IMR-90 (cell line): ENCODE results near the gene S100A12. TPM values are rescaled to one million over a fixed set of nuclear protein-coding genes. Genes with fewer than 3 reads are reported as not detected.

Experiments
- ATAC-seq: fragments of 200-7000 bp; cut with Tn5 transposase; 2 replicates; pipeline ENCODE4 v1.9.1; 2020; ENCODE audit warnings: low read depth, mild to moderate bottlenecking, moderate library complexity
- BruUV-seq: library from RNA; stranded (reverse); fragments of 400-500 nt; replicated peaks from 2 replicates; lab custom pipeline; 2021; lab: Mats Ljungman, UMichigan
- CTCF ChIA-PET: fragments of 300-600 bp; formaldehyde crosslinking; extraction: SDS; loops from one replicate; lab custom pipeline; 2021; ENCODE audit warnings: antibody characterized with exemption; lab: Yijun Ruan, JAX
- POLR2A ChIA-PET: fragments of 300-600 bp; sonication (Branson Sonifier 250); formaldehyde crosslinking; loops from one replicate; lab custom pipeline; 2022; ENCODE audit warnings: antibody characterized with exemption; ENCODE audit not compliant: unreplicated experiment; lab: Charles Lee
- DNase-seq: peaks from one replicate; pipeline ENCODE4 v3.0.0; 2013
- H2AFZ ChIP-seq: replicated peaks from 2 replicates; pipeline ENCODE3; 2013; ENCODE audit warnings: low read length, mild to moderate bottlenecking; ENCODE audit not compliant: poor library complexity
- H2AK5ac ChIP-seq: 2 replicates; pipeline ENCODE4 v1.6.1; 2013; ENCODE audit warnings: low read depth, low read length, inconsistent platforms
- H2AK9ac ChIP-seq: replicated peaks from 2 replicates; pipeline ENCODE3; 2013; ENCODE audit warnings: mild to moderate bottlenecking, low read depth, low read length, moderate library complexity; ENCODE audit not compliant: poor library complexity
- H2BK120ac ChIP-seq: 2 replicates; pipeline ENCODE4 v1.6.1; 2013; ENCODE audit warnings: low read depth, low read length, inconsistent platforms
- H2BK15ac ChIP-seq: 3 replicates; pipeline ENCODE4 v1.6.1; 2013; ENCODE audit warnings: low read depth, low read length, inconsistent platforms
- H2BK20ac ChIP-seq: 2 replicates; pipeline ENCODE4 v1.6.1; 2013; ENCODE audit warnings: low read depth, mild to moderate bottlenecking, inconsistent platforms, low read length, moderate library complexity
- H2BK5ac ChIP-seq: 2 replicates; pipeline ENCODE4 v1.6.1; 2013; ENCODE audit warnings: mild to moderate bottlenecking, low read depth, low read length, inconsistent platforms; ENCODE audit not compliant: poor library complexity, severe bottlenecking
- H3K14ac ChIP-seq: replicated peaks from 2 replicates; pipeline ENCODE4 v1.6.1; 2013; ENCODE audit warnings: low read depth, low read length, inconsistent platforms
- H3K18ac ChIP-seq: 2 replicates; pipeline ENCODE4 v1.6.1; 2013; ENCODE audit warnings: low read depth, low read length, control low read depth
- H3K23ac ChIP-seq: 2 replicates; pipeline ENCODE4 v1.6.1; 2013; ENCODE audit warnings: low read depth, low read length, inconsistent platforms
- H3K27ac ChIP-seq: 2 replicates; pipeline ENCODE4 v1.5.1; 2013; ENCODE audit warnings: mild to moderate bottlenecking, control low read depth, low read length; ENCODE audit not compliant: insufficient read depth
- H3K27me3 ChIP-seq: 2 replicates; pipeline ENCODE4 v1.6.1; 2013; ENCODE audit warnings: low read length; ENCODE audit not compliant: control insufficient read depth, insufficient read depth
- H3K36me3 ChIP-seq: 2 replicates; pipeline ENCODE4 v1.6.1; 2013; ENCODE audit warnings: low read length, mixed read lengths; ENCODE audit not compliant: control insufficient read depth, insufficient read depth
- H3K4ac ChIP-seq: 2 replicates; pipeline ENCODE4 v1.6.1; 2013; ENCODE audit warnings: low read depth, low read length, inconsistent platforms
- H3K4me1 ChIP-seq: 2 replicates; pipeline ENCODE4 v1.6.1; 2013; ENCODE audit warnings: low read length, mixed read lengths; ENCODE audit not compliant: control insufficient read depth, insufficient read depth
- H3K4me2 ChIP-seq: 2 replicates; pipeline ENCODE4 v1.6.1; 2013; ENCODE audit warnings: low read depth, mild to moderate bottlenecking, control low read depth, low read length, moderate library complexity
- H3K4me3 ChIP-seq: 2 replicates; pipeline ENCODE4 v1.5.1; 2013; ENCODE audit warnings: low read depth, mild to moderate bottlenecking, control low read depth, low read length, moderate library complexity; ENCODE audit not compliant: insufficient read depth
- H3K56ac ChIP-seq: 2 replicates; pipeline ENCODE4 v1.6.1; 2013; ENCODE audit warnings: low read length, inconsistent platforms; ENCODE audit not compliant: insufficient read depth; ENCODE audit errors: extremely low read depth
- H3K79me1 ChIP-seq, 2 experiments: 2 replicates each; pipeline ENCODE4 v1.6.1; 2013; ENCODE audit warnings: low read length in 2 of 2, inconsistent platforms in 1 of 2, low read depth in 1 of 2
- H3K9ac ChIP-seq: 2 replicates; pipeline ENCODE4 v1.6.1; 2013; ENCODE audit warnings: low read depth, low read length, control low read depth
- H3K9me1 ChIP-seq: 2 replicates; pipeline ENCODE4 v1.6.1; 2013; ENCODE audit warnings: low read length, inconsistent platforms; ENCODE audit not compliant: insufficient read depth
- H3K9me3 ChIP-seq: 2 replicates; pipeline ENCODE4 v1.6.1; 2013; ENCODE audit warnings: low read length; ENCODE audit not compliant: control insufficient read depth, insufficient read depth
- H4K20me1 ChIP-seq: 2 replicates; pipeline ENCODE4 v1.6.1; 2013; ENCODE audit warnings: low read length, inconsistent platforms; ENCODE audit not compliant: insufficient read depth
- H4K5ac ChIP-seq: 2 replicates; pipeline ENCODE4 v1.6.1; 2013; ENCODE audit warnings: mild to moderate bottlenecking, low read depth, low read length, control low read depth
- H4K8ac ChIP-seq, 2 experiments: 2 replicates each; pipeline ENCODE4 v1.6.1; 2013; ENCODE audit warnings: low read depth in 2 of 2, low read length in 2 of 2, control low read depth in 1 of 2, inconsistent platforms in 1 of 2
- H4K91ac ChIP-seq: 2 replicates; pipeline ENCODE4 v1.6.1; 2013; ENCODE audit warnings: low read depth, low read length, inconsistent platforms; ENCODE audit not compliant: insufficient read depth
- CEBPB ChIP-seq: IDR thresholded peaks from 2 replicates; pipeline ENCODE4 v1.6.1; 2012; ENCODE audit warnings: low read depth, low read length, improper control_type of control experiment
- CHD1 ChIP-seq: IDR thresholded peaks from 2 replicates; pipeline ENCODE4 v1.6.1; 2012; ENCODE audit warnings: low read depth, low read length, improper control_type of control experiment
- ELK1 ChIP-seq: fragments of 150-350 bp; IDR thresholded peaks from 2 replicates; pipeline ENCODE4 v1.6.1; 2016; ENCODE audit warnings: low read depth, mild to moderate bottlenecking, low read length, moderate library complexity, borderline replicate concordance
- FOS ChIP-seq: fragments of 150-350 bp; IDR thresholded peaks from 2 replicates; pipeline ENCODE4 v1.6.1; 2016; ENCODE audit warnings: low read depth, low read length
- MAFK ChIP-seq: IDR thresholded peaks from 2 replicates; pipeline ENCODE4 v1.6.1; 2012; ENCODE audit warnings: low read depth, low read length, improper control_type of control experiment
- MAZ ChIP-seq: IDR thresholded peaks from 2 replicates; pipeline ENCODE4 v1.6.1; 2012; ENCODE audit warnings: low read depth, mild to moderate bottlenecking, low read length, improper control_type of control experiment, moderate library complexity, borderline replicate concordance
- MXI1 ChIP-seq: IDR thresholded peaks from 2 replicates; pipeline ENCODE4 v1.6.1; 2012; ENCODE audit warnings: low read depth, mild to moderate bottlenecking, low read length, moderate library complexity, borderline replicate concordance
- NFE2L2 ChIP-seq: fragments of 150-350 bp; IDR thresholded peaks from 2 replicates; pipeline ENCODE4 v1.6.1; 2016; ENCODE audit warnings: low read depth, mild to moderate bottlenecking, low read length
- POLR2A ChIP-seq: IDR thresholded peaks from 2 replicates; pipeline ENCODE4 v1.6.1; 2012; ENCODE audit warnings: mild to moderate bottlenecking, low read depth, low read length
- RAD21 ChIP-seq: IDR thresholded peaks from 2 replicates; pipeline ENCODE4 v1.6.1; 2012; ENCODE audit warnings: low read length, improper control_type of control experiment
- RCOR1 ChIP-seq: IDR thresholded peaks from 2 replicates; pipeline ENCODE4 v1.6.1; 2012; ENCODE audit warnings: mild to moderate bottlenecking, low read length, improper control_type of control experiment; ENCODE audit not compliant: insufficient replicate concordance
- SMC3 ChIP-seq: fragments of 150-350 bp; IDR thresholded peaks from 2 replicates; pipeline ENCODE4 v1.6.1; 2016; ENCODE audit warnings: low read depth, mild to moderate bottlenecking, antibody characterized with exemption, low read length, moderate library complexity
- USF2 ChIP-seq: fragments of 150-350 bp; IDR thresholded peaks from 2 replicates; pipeline ENCODE4 v1.6.1; 2017; ENCODE audit warnings: mild to moderate bottlenecking, antibody characterized with exemption, low read length, low read depth
- WGBS, 2 experiments: methylation state at CpG; one replicate each; pipeline versions ENCODE4 v1.1.5 to v1.1.7; 2013; ENCODE audit warnings: missing lambda C conversion rate in 2 of 2; ENCODE audit not compliant: insufficient read length in 1 of 2; ENCODE audit errors: extremely low coverage in 2 of 2; 5-methylcytosine and 5-hydroxymethylcytosine counted together
- dilution Hi-C: fragments of 300-500 bp; cut with HindIII; formaldehyde crosslinking; loops from one replicate; pipeline ENCODE4 v1.14.3; 2018; ENCODE audit warnings: low sequenced_read_pairs; ENCODE audit not compliant: unreplicated experiment
- in situ Hi-C: fragments of 300-500 bp; cut with MboI; formaldehyde crosslinking; loops from 3 replicates; pipeline ENCODE4 v1.14.3; 2019; ENCODE audit warnings: low sequenced_read_pairs, inconsistent platforms, mixed read lengths
- intact Hi-C: fragments of 100-400 bp; cut with micrococcal nuclease; formaldehyde crosslinking; loops from 2 replicates; pipeline ENCODE4 v1.10.0; 2022
- polyA plus RNA-seq, 3 experiments: library from polyadenylated mRNA; depleted of rRNA; stranded (reverse); fragments of >200 nt; gene quantifications; 2 replicates each; pipeline ENCODE4 v1.2.3, GENCODE V29; 2012; ENCODE audit warnings: low replicate concordance in 1 of 3
- total RNA-seq: library from RNA; depleted of rRNA; stranded (reverse); fragments of >200 nt; gene quantifications from 2 replicates; pipeline ENCODE4 v1.2.3, GENCODE V29; 2012

Gene S100A12
- total and polyA plus RNA-seq, 2 of the 4 experiments (the other 2 are of a cell fraction), result not detected

DNA sequence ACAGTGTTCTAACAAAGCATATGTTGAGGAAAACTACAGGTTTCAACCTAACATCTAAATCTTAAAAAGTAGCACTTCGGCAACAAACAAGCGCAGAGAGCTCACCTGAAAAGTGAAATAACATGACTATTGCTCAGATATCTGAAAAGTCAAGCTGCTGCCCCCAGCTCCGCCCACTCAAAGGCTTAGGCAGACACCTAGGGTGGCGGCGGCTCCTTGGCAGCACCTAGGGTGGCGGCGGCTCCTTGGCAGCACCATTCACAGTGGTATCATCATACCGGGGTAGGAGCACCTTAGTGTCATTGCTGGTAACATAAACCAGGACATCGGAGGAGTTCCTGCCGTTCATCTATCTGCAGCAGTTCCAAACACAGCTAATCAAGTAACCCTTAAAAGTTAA, 4.2 kb upstream of the S100A12 start:
- DNase-seq (no peak), ATAC-seq (no peak)
- intact Hi-C loops (no loop called here), in situ Hi-C loops (no loop called here), dilution Hi-C loops (no loop called here)
- Histone ChIP-seq H3K4me1 (no peaks in the 10 kb centered on the region), H3K36me3 (no peaks in the 10 kb centered on the region), H2BK15ac (no peak overlapping the region), H3K79me1 (no peaks in the 10 kb centered on the region), H2BK120ac (no peak overlapping the region), H3K4ac (no peak overlapping the region), H3K9ac (no peak overlapping the region), H2AK5ac (no peak overlapping the region), H3K18ac (no peak overlapping the region), H3K9me1 (no peaks in the 10 kb centered on the region), H4K20me1 (no peaks in the 10 kb centered on the region), H3K27ac (no peak overlapping the region), H3K4me3 (no peak overlapping the region), H4K91ac (no peak overlapping the region), H3K56ac (no peak overlapping the region), H2BK20ac (no peak overlapping the region), H4K8ac (no peak overlapping the region), H4K5ac (no peak overlapping the region), H3K4me2 (no peak overlapping the region), H2BK5ac (no peak overlapping the region), H3K14ac (no peak overlapping the region), H2AK9ac (no peak overlapping the region), H3K9me3 (no peaks in the 10 kb centered on the region), H3K23ac (no peak overlapping the region), H2AFZ (no peak overlapping the region), H3K27me3 (no peaks in the 10 kb centered on the region; the same call in 1 of the 2 replicates)
- CTCF ChIA-PET, result no interaction called here
- POLR2A ChIA-PET, result no interaction called here
- no TSS peak for BruUV-seq
- 53% methylated on average over 3 of the region's 10 CpGs; no CpG with 5 or more reads in 1 of the 2 experiments for WGBS, 2 experiments
- no peak for TF ChIP-seq SMC3
- TF ChIP-seq USF2, result no peak
- no peak for TF ChIP-seq CHD1
- no peak for TF ChIP-seq FOS
- no peak for TF ChIP-seq MAZ
- no peak for TF ChIP-seq CEBPB
- TF ChIP-seq NFE2L2, result no peak
- TF ChIP-seq POLR2A, result no peak
- TF ChIP-seq RCOR1, result no peak
- no peak for TF ChIP-seq MXI1
- no peak for TF ChIP-seq MAFK
- no peak for TF ChIP-seq ELK1
- TF ChIP-seq RAD21, result no peak
